Thyroid gland (tissue), 4 donors: ENCODE data around the gene CLIP2. TPM values are rescaled to one million over a fixed set of nuclear protein-coding genes. Genes with fewer than 3 reads are reported as not detected.

Source experiments
- DNase-seq, 2 donors: peaks; one replicate each; pipeline ENCODE4 v3.0.0-alpha.2; 2019
- H3K27ac ChIP-seq, 3 donors: fragments of 200-600 bp; sonication (generic); 1 replicate in 2 of 3; 2 replicates in 1 of 3; pipeline ENCODE4 v1.5.1; 2016 to 2019; ENCODE audit warnings: mild to moderate bottlenecking in 1 of 3, moderate library complexity in 1 of 3
- H3K27me3 ChIP-seq: fragments of 200-600 bp; sonication (generic); one replicate; pipeline ENCODE4 v1.5.1; 2019
- H3K36me3 ChIP-seq, 2 donors: fragments of 200-600 bp; sonication (generic); one replicate each; pipeline ENCODE4 v1.5.1; 2016 to 2019
- H3K4me1 ChIP-seq, 2 donors: fragments of 200-600 bp; sonication (generic); one replicate each; pipeline ENCODE4 v1.5.1; 2017 to 2019
- H3K4me3 ChIP-seq, 3 donors: fragments of 200-600 bp; sonication (generic); replicated peaks in 1 of 3; 1 replicate in 2 of 3; 2 replicates in 1 of 3; pipeline ENCODE4 v1.5.1; 2016; ENCODE audit warnings: mild to moderate bottlenecking in 1 of 3
- H3K9me3 ChIP-seq: fragments of 200-600 bp; sonication (generic); one replicate; pipeline ENCODE4 v1.5.1; 2017
- CTCF ChIP-seq, 6 experiments: fragments of 200-600 bp in 3 of 6; fragments of 450-650 bp in 3 of 6; sonication (generic) in 3 of 6; IDR thresholded peaks; one replicate each; pipeline ENCODE4 v1.5.1; 2016 to 2019; ENCODE audit warnings: antibody characterized with exemption in 6 of 6, mild to moderate bottlenecking in 2 of 6, inconsistent platforms in 1 of 6, moderate library complexity in 1 of 6
- POLR2A ChIP-seq, 2 donors: fragments of 450-650 bp; IDR thresholded peaks; one replicate each; pipeline ENCODE4 v1.6.1; 2017; ENCODE audit warnings: antibody characterized with exemption in 2 of 2, mild to moderate bottlenecking in 2 of 2, moderate library complexity in 1 of 2
- WGBS, 2 donors: methylation state at CpG; one replicate each; pipeline ENCODE4 v1.1.5; 2017; 5-methylcytosine and 5-hydroxymethylcytosine counted together
- intact Hi-C: fragments of 100-400 bp; cut with DNase I; formaldehyde crosslinking; loops from one replicate; pipeline ENCODE4 v1.15.1; 2023
- total RNA-seq, 4 donors: library from RNA; depleted of rRNA; stranded (reverse); fragments of >200 nt; gene quantifications; one replicate each; pipeline ENCODE4 v1.2.3, GENCODE V29; 2016

The CLIP2 gene
- total RNA-seq, 4 donors from 2014 or later: 4.4 to 16.5 (median 6.7) TPM

- 84 to 86% methylated on average over 4 of the region's 4 CpGs for WGBS, 2 donors
- no peaks in the 10 kb centered on the region for H3K36me3 ChIP-seq
Observed at GRCh38 chr7:74355091-74355490, 65.9 kb downstream of the CLIP2 start.

GRCh38 chr7:74356589-74357315, 67.5 kb downstream of the CLIP2 start:
- no peaks in the 10 kb centered on the region for H3K36me3 ChIP-seq
- no peaks in the 10 kb centered on the region for H3K9me3 ChIP-seq
- no peak for TF ChIP-seq POLR2A (IDR thresholded peaks at IDR 0.05)
- H3K4me3 ChIP-seq: no peak overlapping the region
- no peaks in the 10 kb centered on the region for H3K4me1 ChIP-seq
- DNase-seq: no peak
- H3K27ac ChIP-seq: no peak overlapping the region
- 92 to 94% methylated on average over 5 to 10 of the region's 10 CpGs for WGBS, 2 donors
- no peaks in the 10 kb centered on the region for H3K27me3 ChIP-seq
- intact Hi-C loops: no loop called here

More at GRCh38 chr7:74355091-74355490, 65.9 kb downstream of the CLIP2 start:
- no peaks in the 10 kb centered on the region for H3K9me3 ChIP-seq
- TF ChIP-seq POLR2A (IDR thresholded peaks at IDR 0.05) (no peak), CTCF (IDR thresholded peaks at IDR 0.05) (no peak)
- intact Hi-C loops: no loop called here
- no peak for DNase-seq
- no peak overlapping the region for H3K4me3 ChIP-seq
- H3K4me1 ChIP-seq: no peaks in the 10 kb centered on the region
- no peak overlapping the region for H3K27ac ChIP-seq
- H3K27me3 ChIP-seq: no peaks in the 10 kb centered on the region

GRCh38 chr7:74360008-74360407, 70.8 kb downstream of the CLIP2 start:
- Histone ChIP-seq H3K9me3 (no peaks in the 10 kb centered on the region), H3K4me1 (no peaks in the 10 kb centered on the region), H3K4me3 (no peak overlapping the region), H3K27me3 (no peaks in the 10 kb centered on the region), H3K27ac (no peak overlapping the region), H3K36me3 (no peaks in the 10 kb centered on the region)
- 93 to 97% methylated on average over 11 of the region's 11 CpGs for whole genome bisulfite sequencing, 2 donors
- DNase-seq: no peak
- TF ChIP-seq CTCF (IDR thresholded peaks at IDR 0.05): no peak
- TF ChIP-seq POLR2A (IDR thresholded peaks at IDR 0.05): no peak
- intact Hi-C loops: no loop called here

- H3K9me3 ChIP-seq: no peaks in the 10 kb centered on the region
- no peak for DNase-seq
- 86 to 90% methylated on average over 6 of the region's 6 CpGs for WGBS, 2 donors
- TF ChIP-seq CTCF (IDR thresholded peaks at IDR 0.05): no peak
- H3K4me1 ChIP-seq: no peaks in the 10 kb centered on the region
- H3K27me3 ChIP-seq: no peaks in the 10 kb centered on the region
- H3K27ac ChIP-seq: no peak overlapping the region
- H3K36me3 ChIP-seq: no peaks in the 10 kb centered on the region
- H3K4me3 ChIP-seq: no peak overlapping the region
- intact Hi-C loops: no loop called here
Observed at GRCh38 chr7:74362266-74362665, 73.1 kb downstream of the CLIP2 start.

- TF ChIP-seq POLR2A (IDR thresholded peaks at IDR 0.05) (no peak), CTCF (IDR thresholded peaks at IDR 0.05) (peak in 1 of 6 experiments; percentile 5)
- no peak overlapping the region for H3K4me3 ChIP-seq
- 66 to 87% methylated on average over 7 of the region's 7 CpGs for WGBS, 2 donors
- no peaks in the 10 kb centered on the region for H3K9me3 ChIP-seq
- no peaks in the 10 kb centered on the region for H3K36me3 ChIP-seq
- no peak overlapping the region for H3K27ac ChIP-seq
- no peaks in the 10 kb centered on the region for H3K27me3 ChIP-seq
- H3K4me1 ChIP-seq: no peaks in the 10 kb centered on the region
- no peak for DNase-seq
- intact Hi-C loops: no loop called here
Observed at GRCh38 chr7:74364061-74364460, 74.9 kb downstream of the CLIP2 start.
